BJ (cell line): ENCODE data around the gene QRICH1. TPM values are rescaled to one million over a fixed set of nuclear protein-coding genes. Genes with fewer than 3 reads are reported as not detected.

Source experiments
- CTCF ChIA-PET: fragments of 350-600 bp; formaldehyde crosslinking; extraction: SDS; loops from one replicate; lab custom pipeline; 2021; ENCODE audit warnings: antibody characterized with exemption, inconsistent platforms; lab: Yijun Ruan, JAX
- POLR2A ChIA-PET: fragments of 300-600 bp; sonication (Branson Sonifier 250); formaldehyde crosslinking; extraction: SDS; loops from one replicate; lab custom pipeline; 2021; ENCODE audit warnings: antibody characterized with exemption; lab: Charles Lee
- DNase-seq: peaks from one replicate; pipeline ENCODE4 v3.0.0-alpha.2; 2011; ENCODE audit warnings: low read depth
- H3K27me3 ChIP-seq: 2 replicates; pipeline ENCODE4 v1.6.0; 2011; ENCODE audit warnings: low read length; ENCODE audit not compliant: control insufficient read depth, insufficient read depth
- H3K36me3 ChIP-seq: 2 replicates; pipeline ENCODE4 v1.5.1; 2011; ENCODE audit warnings: low read length; ENCODE audit not compliant: control insufficient read depth, insufficient read depth
- H3K4me3 ChIP-seq: 2 replicates; pipeline ENCODE4 v1.5.1; 2011; ENCODE audit warnings: low read depth, mild to moderate bottlenecking, control low read depth, low read length
- polyA plus RNA-seq: library from polyadenylated mRNA; depleted of rRNA; stranded (reverse); fragments of >200 nt; gene quantifications from 2 replicates; pipeline ENCODE4 v1.2.3, GENCODE V29; 2011
- TF ChIP-seq, protein P1 (sequence below): IDR thresholded peaks from 2 replicates; pipeline ENCODE4 v1.5.1; 2011; ENCODE audit warnings: low read depth, mild to moderate bottlenecking, control low read depth, inconsistent platforms, low read length, moderate library complexity; ENCODE audit not compliant: insufficient read depth

The QRICH1 gene
- polyA plus RNA-seq, 1 experiment = 77.3 TPM

DNA sequence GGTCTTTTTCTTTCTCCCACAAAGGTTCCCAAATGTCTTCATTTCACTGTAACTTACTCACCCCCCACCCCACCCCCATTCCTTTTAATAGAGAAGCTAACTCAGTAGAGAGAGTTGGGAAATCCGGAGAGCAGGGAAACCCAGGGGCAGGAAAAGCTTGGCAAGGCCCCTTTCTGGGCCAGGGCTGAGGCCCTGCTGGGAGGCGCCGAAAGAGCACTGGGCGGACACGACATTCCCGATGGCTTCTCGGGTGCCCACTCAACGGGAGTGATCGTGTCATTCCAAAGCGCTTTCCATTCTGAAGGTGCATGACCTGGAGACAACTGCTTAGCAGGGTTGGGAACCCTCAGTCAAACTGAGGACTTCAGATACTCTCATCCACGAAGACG, 73.9 kb downstream of the QRICH1 start:
- POLR2A ChIA-PET = interaction anchor here (0.5 to 1.4 kb wide), 5 partner anchors 10 to 331 kb away, joined by 3 to 19 read pairs (median 4); partner anchors contain the start of genes IMPDH2 and WDR6
- TF ChIP-seq, protein P1, sequence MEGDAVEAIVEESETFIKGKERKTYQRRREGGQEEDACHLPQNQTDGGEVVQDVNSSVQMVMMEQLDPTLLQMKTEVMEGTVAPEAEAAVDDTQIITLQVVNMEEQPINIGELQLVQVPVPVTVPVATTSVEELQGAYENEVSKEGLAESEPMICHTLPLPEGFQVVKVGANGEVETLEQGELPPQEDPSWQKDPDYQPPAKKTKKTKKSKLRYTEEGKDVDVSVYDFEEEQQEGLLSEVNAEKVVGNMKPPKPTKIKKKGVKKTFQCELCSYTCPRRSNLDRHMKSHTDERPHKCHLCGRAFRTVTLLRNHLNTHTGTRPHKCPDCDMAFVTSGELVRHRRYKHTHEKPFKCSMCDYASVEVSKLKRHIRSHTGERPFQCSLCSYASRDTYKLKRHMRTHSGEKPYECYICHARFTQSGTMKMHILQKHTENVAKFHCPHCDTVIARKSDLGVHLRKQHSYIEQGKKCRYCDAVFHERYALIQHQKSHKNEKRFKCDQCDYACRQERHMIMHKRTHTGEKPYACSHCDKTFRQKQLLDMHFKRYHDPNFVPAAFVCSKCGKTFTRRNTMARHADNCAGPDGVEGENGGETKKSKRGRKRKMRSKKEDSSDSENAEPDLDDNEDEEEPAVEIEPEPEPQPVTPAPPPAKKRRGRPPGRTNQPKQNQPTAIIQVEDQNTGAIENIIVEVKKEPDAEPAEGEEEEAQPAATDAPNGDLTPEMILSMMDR = no peak
- DNase-seq = no peak
- H3K4me3 ChIP-seq = peak overlapping the region; percentile 88
- H3K27me3 ChIP-seq = no peaks in the 10 kb centered on the region
- CTCF ChIA-PET = interaction anchor here (2.8 to 6.6 kb wide), 4 partner anchors 8 to 74 kb away, joined by 20 to 60 read pairs (median 26); partner anchors contain the start of genes P4HTM, QRICH1 and WDR6
- H3K36me3 ChIP-seq = peaks cover 23% of the 10 kb centered on the region

DNA sequence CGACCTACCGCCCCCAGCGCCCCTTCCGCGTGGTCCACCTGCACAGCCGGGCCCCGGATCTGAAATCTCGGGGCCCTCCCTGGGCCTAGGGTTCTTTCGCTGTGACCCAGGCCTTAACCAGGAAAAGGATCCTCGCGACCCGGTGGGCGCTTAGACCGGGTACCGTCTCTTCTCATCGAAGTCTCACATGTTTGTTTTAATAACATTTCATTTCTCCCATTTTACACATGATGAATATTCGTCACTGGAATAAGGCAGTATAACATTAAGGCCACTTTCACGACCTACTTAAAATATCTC, 75.2 kb downstream of the QRICH1 start:
- H3K4me3 ChIP-seq = peak overlapping the region; percentile 70
- ChIA-PET POLR2A (interaction anchor here (0.8 to 1.4 kb wide), 2 partner anchors 11 to 29 kb away, joined by 3 read pairs; partner anchors contain the start of gene P4HTM), CTCF (interaction anchor here (1.2 to 6.6 kb wide), 3 partner anchors 9 to 29 kb away, joined by 3 to 60 read pairs (median 4); partner anchors contain the start of genes P4HTM and WDR6)
- H3K36me3 ChIP-seq = peaks cover 21% of the 10 kb centered on the region
- H3K27me3 ChIP-seq = no peaks in the 10 kb centered on the region
- TF ChIP-seq, protein P1 = no peak
- DNase-seq = no peak

DNA sequence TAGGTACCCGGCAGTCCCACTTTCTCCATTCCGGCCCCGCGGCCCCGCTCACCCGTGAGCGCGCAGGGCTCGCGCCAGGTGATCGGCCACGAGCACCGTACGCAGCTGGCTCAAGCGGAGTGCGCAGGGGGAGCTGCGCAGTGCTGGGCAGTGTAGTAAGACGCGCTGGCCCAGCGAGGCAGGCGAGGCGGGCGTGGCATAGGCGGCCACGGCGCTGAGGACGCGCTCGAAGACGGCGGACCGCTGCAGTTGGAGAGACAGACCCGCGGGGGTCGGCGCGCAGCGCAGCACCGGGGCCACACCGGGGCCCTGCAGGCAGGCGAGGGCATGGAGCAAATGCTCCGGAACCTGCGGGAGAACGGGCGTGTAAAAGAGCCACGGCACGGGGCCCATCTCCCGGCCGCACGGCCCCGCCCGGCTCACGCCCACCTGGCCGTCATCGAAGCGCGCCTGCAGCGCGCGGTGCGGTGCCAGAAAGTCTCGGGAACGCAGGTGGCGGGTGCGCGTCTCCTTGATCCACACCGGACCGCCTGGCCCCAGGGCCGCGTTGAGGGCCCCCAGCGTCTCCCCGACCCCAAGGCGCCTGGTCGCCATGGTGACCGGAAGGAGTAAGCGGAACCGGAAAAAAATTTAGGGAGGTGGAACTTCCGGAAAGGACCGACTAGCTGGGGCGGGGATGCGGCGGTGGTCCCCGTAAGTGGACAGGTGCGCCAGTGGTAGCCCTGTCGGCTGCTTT, 75.7 kb downstream of the QRICH1 start, which contains the start of gene DALRD3:
Gene DALRD3 (minus strand): TSS at position 610 of the 736 bp plus-strand sequence. CDS start 16 bp downstream, at position 594.
- ChIA-PET POLR2A (interaction anchor here (0.8 to 1.4 kb wide), 2 partner anchors 10 to 28 kb away, joined by 3 read pairs; partner anchors contain the start of gene P4HTM), CTCF (interaction anchor here (0.5 to 6.6 kb wide), 5 partner anchors 8 to 69 kb away, joined by 3 to 60 read pairs (median 4); partner anchors contain the start of genes P4HTM and WDR6)
- Histone ChIP-seq H3K27me3 (no peaks in the 10 kb centered on the region), H3K4me3 (peak within 1 kb of the TSS; percentile 70), H3K36me3 (peaks cover 26% of the 10 kb centered on the region)
- TF ChIP-seq, protein P1 = no peak
- DNase-seq = no peak

DNA sequence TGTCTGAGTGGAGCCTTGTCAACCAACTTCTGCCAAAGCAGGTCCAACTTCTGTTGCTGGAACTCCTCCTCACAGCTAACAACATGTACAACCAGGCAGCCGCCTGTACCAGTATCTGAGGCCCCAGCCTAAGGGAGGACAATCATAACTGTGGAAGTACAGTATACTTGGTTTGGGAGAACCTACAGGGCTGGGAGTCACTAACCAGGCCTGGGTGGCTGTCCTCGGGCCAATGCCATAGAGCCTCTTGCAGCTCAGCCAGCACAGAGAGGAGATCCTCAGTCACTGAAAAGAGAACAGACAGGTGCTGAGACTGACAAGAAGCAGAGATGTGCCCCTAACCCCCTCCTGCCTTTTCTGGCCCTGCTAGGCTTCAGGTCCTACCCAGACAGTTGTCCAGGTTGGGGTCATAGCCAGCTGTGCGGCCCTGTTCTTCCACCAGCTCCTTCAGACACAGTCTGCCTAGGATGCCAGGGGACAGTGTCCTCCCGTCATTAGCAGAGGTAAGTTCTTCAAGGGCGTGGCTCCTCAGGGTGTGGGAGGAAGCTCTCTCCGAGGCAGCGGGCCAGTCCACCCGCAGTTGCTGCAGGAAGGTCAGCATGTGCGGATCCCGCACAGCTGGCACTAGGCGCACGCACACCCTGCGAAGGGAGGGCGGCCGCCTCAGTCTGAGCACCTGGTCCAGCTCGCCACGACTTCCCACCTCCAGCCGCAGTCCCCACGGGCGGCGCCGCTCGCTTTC, 76.5 kb downstream of the QRICH1 start:
- ChIA-PET CTCF (interaction anchor here (2.2 to 6.6 kb wide), 2 partner anchors 9 to 28 kb away, joined by 13 to 60 read pairs; partner anchors contain the start of genes P4HTM and WDR6), POLR2A (interaction anchor here (1.4 kb wide), 1 partner anchor 9 kb away, joined by 3 read pairs; no protein-coding TSS in a partner anchor)
- peaks cover 30% of the 10 kb centered on the region for H3K36me3 ChIP-seq

More for the DNA sequence above, 76.5 kb downstream of the QRICH1 start:
- no peak for DNase-seq
- Histone ChIP-seq H3K27me3 (no peaks in the 10 kb centered on the region), H3K4me3 (peak overlapping the region; percentile 70)
- TF ChIP-seq, protein P1 = no peak
